ENCODE data around the gene LHFPL6.

Gene LHFPL6

GRCh38 chr13:39509616-39510315, 93.2 kb downstream of the LHFPL6 start:
- DNase-seq = no peak

DNA sequence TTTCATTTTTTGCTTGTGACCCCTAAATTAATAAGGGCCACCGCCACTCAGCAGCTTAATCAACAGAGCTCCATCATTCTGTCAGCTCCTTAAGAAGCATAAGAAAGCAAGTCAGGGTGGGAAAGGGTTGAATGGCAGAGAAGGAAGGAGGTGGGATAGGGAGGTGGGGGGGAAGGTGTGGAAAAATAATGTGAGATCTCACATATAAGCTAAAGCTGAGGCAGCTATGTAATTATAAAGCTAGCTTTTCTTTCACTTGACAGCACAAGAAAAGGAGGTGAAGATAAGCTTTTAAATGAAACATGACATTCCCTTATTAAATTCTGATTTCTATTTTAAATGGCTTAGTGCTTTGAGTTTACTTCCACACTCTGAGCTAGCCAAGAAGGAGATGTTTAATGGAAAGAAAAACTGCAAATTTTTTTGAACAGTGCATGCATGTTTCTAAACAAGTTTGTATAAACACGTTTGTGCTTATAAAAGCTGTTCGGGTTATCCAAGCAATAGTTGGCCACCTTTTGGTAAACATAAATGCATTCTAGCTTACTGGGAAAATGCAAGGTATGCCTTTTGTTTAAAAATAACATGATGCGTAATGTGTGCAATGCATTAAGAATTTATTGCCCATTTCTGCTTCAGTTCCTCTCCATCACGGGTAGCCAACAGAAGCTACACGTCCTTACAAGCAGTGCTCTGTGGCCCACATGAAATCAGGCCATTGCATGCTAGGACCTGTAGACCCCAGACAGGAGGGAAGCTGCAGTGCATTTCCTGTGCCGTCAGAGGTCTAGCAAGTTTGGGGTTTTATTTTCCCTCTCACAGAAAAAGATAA, 96.2 kb downstream of the LHFPL6 start:
- DNase-seq = no peak

- DNase-seq = no peak
Observed at GRCh38 chr13:39505151-39505550, 97.8 kb downstream of the LHFPL6 start.

- no peak for DNase-seq
Observed at GRCh38 chr13:39503048-39503447, 99.9 kb downstream of the LHFPL6 start.

- no peak for DNase-seq
Observed at GRCh38 chr13:39501702-39502324, 101.2 kb downstream of the LHFPL6 start.

GRCh38 chr13:39499604-39500003, 103.4 kb downstream of the LHFPL6 start:
- DNase-seq = no peak

- no peak for DNase-seq
Observed at GRCh38 chr13:39498471-39499114, 104.4 kb downstream of the LHFPL6 start.

- DNase-seq = no peak
Observed at GRCh38 chr13:39496506-39496905, 106.5 kb downstream of the LHFPL6 start.

GRCh38 chr13:39494633-39495032, 108.4 kb downstream of the LHFPL6 start:
- DNase-seq = no peak

DNA sequence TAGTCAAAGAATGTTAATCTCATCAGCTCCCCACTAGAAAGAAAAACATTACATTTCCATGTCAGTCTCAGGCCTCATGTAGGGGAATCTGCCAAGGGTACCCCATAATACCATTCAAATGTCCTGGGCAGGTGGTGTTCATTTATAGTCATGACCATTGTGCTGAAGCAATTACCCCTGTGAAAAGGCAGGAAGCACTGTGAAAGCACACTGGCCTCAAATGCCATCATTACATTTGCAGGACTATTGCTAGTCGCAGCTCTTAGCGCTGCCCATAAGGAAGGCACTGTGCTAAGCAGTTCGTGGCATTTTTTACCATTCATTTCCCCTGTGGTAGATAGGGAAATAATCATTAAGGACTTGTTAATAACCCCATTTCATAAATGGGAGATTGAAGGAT, 109.0 kb downstream of the LHFPL6 start:
- DNase-seq = no peak

DNA sequence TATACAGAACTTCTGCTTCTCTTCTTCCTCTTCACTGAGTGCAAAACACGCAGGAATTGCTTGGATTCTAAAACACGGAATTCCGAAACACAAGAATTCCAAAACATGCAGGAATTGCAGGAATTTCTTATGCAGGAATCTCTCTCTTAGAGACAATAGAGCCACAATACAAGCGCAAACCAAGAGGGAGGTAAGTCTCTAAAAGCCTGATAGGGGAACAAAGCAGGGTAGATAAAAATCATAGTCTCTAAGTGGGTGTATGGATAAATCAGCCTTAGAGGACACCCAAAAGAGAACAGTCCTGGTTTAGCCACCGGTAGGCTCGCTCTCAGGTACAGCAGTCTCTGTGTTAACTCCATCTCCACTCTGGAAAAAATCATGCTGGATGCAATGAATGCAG, 112.9 kb downstream of the LHFPL6 start:
- DNase-seq = no peak

GRCh38 chr13:39486758-39487157, 116.2 kb downstream of the LHFPL6 start:
- DNase-seq = no peak

GRCh38 chr13:39485314-39485700, 117.7 kb downstream of the LHFPL6 start:
- no peak for DNase-seq

DNA sequence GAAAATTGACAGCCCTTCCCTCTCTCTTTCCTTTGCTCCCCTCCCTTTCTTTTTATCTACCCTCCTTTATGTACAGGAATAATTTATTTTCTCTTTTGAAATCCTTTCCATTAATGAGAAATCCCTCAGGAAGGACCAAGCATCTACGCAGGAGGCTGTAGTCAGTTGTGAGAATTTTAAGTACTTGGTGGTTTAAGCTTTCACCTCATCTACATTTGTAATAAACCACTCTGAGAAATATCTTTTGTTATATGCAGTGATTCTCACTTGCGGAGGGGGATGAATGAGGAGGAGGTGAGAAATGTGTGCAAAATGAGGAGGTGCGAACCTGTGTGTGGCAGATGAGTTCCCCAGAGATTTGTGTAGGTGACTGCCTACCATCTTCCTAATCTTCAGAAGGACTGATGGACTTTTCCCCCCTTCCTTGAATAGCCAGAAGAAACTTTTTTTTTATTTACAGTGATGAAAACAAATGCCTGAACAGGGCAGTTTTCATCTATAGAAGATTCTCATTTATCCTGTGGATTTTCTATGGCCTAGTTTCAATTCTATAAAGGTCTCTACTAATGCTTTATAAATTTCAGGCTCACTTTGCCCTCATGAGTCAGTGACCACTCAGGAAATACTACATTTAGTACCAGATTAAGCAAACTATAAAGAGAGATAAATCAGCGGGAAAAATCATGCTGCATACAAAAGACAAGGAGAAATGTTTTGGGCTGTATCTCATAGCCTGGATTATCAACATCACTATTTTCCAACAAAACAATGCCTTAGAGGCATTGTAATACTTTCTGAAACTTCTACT, 118.3 kb downstream of the LHFPL6 start:
- no peak for DNase-seq

GRCh38 chr13:39483326-39483725, 119.7 kb downstream of the LHFPL6 start:
- no peak for DNase-seq

DNA sequence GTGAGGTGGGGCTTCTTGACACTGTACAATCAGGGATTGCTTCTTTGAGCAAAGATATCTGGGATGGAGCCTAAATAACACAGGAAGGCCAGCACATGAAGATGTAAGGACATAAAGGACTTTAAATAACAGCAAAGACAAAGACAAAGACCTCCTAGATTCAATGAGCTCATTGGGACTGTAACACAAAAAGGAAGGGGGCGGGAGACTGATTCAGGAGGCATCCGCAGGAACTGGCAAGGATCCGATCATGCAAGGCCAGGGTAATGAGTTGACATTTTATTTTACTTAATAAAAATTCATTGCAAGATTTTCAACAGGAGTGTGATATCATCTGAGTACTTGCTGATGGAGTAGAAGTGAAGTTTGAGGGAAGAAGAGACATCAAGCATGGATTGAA, 121.5 kb downstream of the LHFPL6 start:
- no peak for DNase-seq

DNA sequence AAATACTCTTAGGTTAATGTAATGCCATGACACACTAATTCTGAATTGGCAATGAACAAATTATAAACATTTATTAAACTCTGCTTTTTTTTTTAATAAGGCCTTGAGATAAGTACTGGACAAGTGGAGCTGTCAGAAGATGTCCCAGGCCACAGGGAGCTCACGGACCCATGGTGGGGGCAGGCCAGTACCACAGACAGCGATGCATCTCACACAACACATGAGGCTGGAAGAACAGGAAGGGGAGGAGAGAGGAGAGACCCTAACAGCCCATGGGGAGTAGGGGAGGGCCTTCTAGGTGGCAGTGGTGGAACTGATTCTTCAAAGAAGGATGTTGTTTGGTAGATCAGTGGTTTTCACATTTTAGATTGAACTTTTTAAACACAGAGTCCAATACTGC, 128.4 kb downstream of the LHFPL6 start:
- DNase-seq = no peak

DNA sequence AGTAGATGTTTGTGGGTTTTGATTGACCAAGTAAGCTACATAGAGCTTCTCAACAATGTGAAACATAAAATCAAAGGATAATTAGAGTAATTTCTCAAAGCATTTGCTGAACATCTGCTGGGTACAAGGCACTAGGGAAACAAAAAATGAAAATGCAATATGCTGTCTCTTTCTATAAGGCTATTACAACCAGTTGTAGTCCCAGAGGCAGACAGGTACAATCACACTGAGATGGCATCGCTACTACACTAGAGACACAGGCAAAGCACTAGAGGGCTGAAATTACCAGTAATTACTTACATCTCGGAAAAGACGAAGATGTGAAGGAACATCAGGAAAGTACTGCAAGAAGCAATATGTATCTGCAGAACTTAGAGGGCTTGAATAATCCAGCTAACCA, 133.3 kb downstream of the LHFPL6 start:
- DNase-seq = no peak

DNA sequence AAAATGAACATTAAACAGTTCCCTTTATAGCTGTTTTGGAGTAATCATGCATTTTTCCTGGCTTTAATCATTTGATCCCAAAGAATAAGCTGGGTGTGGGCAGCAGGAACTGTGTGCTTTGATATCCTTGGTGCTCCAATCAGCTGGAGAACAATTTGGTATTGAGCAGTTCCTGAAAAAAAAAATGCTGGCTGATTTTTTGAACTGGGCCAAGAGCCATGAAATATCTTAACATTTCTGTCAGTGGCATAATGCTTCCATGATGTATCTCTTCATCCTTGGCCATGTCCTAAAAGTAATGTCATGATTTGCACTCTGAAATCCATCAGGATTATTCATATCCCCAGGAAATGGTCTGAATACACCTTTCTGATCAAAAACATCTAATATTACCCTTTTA, 134.7 kb downstream of the LHFPL6 start:
- no peak for DNase-seq

DNA sequence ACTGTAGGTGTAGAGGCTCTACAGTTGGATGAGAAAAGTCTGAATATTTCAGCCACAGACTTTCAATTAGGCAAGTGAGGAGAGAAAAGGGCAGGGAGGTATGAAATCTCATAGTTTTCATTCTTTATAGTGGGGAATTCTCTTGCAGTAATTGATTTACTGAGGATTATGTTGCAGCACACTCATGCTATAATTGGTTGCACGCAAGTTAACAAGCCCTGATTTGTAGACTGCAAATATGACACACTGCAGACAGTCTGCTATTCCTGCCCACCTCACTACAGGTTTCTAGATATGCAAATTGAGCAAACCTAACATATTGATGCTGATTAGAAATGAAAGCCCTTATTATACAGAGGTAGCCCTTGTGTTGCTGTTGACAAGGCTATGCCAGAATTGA, 139.4 kb downstream of the LHFPL6 start:
- DNase-seq = no peak

- no peak for DNase-seq
Observed at GRCh38 chr13:39462906-39463305, 140.1 kb downstream of the LHFPL6 start.

DNA sequence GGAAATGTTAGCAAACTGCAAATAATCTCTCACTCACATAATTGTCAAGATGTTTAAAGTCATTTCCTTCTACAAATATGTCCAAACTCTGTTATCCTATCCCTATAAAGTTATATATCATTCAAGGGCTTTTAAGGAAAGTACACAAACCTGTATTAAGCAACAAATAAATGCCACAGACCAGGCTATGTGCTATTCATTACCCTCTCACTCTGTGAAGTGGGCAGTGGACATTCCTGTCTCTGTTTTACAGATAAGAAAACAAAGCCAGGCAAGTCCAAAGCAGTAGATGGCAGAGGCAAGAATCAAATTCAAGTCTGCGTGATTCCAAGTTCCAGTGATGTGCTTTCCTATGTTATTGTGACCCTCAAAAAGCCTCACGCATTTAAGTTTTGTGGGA, 140.6 kb downstream of the LHFPL6 start:
- no peak for DNase-seq

Data from suppressor macrophage treated with lipopolysaccharide for 4 hours (primary cell).